NOMO-1 treated with DMSO at 0.1 percent for 48 hours (cell line): ENCODE results near the gene PRSS27.

ENCODE experiments used
- DNase-seq: peaks from one replicate; lab custom pipeline; 2025; ENCODE audit not compliant: unreplicated experiment; lab: John Stamatoyannopoulos, UW

Gene PRSS27

DNA sequence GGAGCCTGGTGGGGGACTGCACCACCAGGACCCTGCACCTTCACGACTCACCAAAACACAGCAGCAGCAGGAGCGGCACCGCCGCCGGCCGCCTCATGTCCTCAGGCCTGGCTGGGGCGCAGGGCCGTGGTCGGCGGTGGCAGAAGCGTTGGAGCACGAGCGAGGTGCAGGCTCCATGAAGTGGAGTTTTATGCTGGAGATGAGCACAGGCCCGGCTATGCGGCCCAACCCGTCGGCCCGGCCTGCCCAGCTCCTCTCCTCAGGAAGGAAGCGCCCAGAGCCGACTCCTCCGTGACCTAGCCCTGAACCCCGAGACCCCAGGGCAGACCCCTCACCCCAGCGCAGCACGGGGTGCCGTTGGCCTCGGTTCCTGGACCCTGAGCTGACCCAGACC is at the start of gene PRSS27:
Gene PRSS27, minus strand, starts transcription at position 161 of the 394 bp plus-strand sequence. Its CDS starts 64 bp downstream, at position 97.
- no peak for DNase-seq

DNA sequence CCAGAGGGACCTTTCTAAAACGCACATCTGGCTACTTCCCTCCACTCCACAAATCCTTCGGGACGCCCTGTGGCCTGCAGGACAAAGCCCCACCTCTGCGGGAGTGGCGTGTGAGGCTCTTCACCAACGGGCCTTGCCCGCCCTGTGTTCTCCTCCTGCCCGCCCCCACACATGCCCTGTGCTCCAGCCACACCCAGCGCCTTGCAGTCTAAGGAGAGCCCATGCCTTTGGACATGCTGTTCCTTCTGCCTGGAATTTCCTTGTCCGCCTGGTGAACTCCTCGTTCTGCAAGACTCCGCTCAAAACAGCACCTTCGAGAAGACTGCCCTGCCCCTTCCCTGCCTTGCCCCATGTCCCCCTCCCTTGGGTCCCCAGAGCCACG is 49.6 kb upstream of the PRSS27 start:
- no peak for DNase-seq

DNA sequence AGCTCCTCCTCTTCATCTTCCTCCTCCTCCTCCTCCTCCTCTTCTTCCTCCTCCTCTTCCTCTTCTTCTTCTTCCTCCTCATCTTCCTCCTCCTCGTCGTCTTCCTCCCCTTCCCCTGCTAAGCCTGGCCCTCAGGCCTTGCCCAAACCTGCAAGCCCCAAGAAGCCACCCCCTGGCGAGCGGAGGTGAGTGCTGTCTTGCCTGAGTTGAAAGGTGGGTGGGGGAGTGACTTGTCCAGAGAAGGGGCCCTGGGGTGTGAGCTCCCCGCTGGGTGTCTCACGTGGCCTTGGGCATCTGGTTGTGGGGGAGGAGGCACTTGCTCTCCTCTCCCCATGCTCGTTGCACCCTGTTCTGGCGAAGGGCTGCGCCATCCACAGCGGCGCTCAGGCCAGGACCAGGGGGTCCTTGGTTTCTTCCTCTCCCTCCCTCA is 49.1 kb upstream of the PRSS27 start:
- DNase-seq = no peak

DNA sequence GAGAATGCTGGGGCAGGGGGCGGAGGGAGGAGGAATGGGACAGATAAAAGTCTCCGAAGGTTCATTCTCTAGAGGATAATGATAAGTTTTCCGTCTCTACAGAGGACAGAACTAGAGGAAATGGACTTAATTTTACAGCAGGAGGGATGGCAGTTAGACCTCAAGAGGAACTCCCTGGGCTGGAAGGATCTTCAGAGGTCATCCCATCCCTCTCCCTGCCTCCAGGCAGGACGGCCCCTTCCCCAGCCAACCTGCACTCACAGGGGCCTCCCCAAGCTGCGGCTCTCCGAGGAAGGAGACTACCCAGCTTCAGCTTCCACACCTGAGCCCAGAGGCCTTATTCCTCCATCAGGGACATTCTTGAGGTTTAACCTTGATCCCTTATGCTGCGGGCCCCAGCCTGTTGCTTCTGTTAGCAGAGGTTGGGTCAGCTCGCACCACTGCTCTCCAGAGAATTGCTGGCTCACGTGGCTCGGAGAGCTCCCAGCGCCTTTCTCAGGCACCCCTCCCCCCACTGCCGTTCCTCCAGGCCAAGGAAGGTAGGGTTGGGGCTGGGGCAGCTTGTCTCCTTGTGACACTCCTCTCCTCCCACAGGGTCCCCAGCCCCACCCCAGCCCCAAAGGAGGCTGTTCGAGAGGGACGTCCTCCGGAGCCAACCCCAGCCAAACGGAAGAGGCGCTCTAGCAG is 48.5 kb upstream of the PRSS27 start:
- DNase-seq = no peak

DNA sequence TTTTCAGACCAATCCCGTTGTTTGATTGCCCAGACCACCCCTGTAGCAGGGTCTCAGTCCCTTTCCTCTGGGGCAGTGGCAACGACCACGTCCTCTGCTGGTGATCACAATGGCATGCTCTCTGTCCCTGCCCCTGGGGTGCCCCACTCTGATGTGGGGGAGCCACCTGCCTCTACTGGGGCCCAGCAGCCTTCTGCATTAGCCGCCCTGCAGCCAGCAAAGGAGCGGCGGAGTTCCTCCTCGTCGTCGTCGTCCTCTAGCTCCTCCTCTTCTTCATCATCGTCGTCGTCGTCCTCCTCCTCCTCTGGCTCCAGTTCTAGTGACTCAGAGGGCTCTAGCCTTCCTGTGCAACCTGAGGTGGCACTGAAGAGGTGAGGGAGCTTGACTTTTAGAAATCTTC is 47.9 kb upstream of the PRSS27 start:
- DNase-seq = no peak

DNA sequence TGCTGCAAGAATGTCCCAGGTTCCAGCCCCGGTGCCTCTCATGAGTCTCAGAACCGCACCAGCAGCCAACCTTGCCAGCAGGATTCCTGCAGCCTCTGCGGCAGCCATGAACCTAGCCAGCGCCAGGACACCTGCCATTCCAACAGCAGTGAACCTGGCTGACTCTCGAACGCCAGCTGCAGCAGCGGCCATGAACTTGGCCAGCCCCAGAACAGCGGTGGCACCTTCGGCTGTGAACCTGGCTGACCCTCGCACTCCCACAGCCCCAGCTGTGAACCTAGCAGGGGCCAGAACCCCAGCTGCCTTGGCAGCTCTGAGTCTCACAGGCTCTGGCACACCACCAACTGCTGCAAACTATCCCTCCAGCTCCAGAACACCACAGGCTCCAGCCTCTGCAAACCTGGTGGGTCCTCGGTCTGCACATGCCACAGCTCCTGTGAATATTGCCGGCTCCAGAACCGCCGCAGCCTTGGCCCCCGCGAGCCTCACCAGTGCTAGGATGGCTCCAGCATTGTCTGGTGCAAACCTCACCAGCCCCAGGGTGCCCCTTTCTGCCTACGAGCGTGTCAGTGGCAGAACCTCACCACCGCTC is 47.2 kb upstream of the PRSS27 start:
- DNase-seq = no peak

DNA sequence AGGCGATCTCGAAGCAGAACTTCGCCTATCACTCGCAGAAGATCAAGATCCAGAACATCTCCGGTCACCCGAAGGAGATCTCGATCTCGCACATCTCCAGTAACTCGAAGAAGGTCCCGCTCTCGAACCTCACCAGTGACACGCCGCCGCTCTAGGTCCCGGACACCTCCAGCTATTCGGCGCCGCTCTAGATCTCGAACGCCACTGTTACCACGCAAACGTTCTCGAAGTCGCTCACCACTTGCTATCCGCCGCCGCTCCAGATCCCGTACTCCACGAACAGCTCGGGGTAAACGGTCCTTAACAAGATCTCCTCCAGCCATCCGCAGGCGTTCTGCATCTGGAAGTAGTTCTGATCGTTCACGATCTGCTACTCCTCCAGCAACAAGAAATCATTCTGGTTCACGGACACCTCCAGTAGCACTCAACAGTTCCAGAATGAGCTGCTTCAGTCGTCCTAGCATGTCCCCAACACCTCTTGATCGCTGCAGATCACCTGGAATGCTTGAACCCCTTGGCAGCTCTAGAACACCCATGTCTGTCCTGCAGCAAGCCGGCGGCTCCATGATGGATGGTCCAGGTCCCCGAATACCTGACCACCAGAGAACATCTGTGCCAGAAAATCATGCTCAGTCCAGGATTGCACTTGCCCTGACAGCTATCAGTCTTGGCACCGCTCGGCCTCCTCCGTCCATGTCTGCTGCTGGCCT is 46.6 kb upstream of the PRSS27 start:
- no peak for DNase-seq

DNA sequence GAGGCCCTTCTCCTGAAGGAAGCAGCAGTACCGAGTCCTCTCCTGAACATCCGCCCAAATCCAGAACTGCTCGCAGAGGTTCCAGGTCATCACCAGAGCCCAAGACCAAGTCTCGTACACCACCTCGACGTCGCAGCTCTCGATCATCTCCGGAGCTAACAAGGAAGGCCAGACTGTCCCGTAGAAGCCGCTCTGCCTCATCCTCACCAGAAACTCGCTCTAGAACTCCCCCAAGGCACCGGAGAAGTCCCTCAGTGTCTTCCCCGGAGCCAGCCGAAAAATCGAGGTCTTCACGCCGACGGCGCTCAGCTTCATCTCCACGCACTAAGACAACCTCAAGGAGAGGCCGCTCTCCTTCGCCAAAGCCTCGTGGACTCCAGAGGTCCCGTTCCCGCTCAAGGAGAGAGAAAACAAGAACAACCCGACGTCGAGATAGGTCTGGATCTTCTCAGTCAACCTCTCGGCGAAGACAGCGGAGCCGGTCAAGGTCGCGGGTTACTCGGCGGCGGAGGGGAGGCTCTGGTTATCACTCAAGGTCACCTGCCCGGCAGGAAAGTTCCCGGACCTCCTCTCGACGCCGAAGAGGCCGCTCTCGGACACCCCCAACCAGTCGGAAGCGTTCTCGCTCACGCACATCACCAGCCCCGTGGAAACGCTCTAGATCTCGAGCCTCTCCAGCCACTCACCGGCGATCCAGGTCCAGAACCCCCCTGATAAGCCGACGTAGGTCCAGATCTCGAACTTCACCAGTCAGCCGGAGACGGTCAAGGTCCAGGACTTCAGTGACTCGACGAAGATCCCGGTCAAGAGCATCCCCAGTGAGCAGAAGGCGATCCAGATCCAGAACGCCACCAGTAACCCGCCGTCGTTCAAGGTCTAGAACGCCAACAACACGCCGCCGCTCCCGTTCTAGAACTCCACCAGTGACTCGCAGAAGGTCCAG is 45.7 kb upstream of the PRSS27 start:
- no peak for DNase-seq

DNA sequence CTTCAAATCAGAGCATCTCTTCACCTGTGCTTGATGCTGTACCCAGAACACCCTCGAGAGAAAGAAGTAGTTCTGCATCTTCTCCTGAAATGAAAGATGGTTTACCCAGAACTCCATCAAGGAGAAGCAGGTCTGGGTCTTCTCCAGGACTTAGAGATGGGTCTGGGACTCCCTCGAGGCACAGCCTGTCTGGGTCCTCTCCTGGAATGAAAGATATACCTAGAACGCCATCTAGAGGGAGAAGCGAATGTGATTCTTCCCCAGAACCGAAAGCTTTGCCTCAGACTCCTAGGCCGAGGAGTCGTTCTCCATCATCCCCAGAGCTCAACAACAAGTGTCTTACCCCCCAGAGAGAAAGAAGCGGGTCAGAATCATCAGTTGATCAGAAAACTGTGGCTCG is 44.7 kb upstream of the PRSS27 start:
- no peak for DNase-seq

DNA sequence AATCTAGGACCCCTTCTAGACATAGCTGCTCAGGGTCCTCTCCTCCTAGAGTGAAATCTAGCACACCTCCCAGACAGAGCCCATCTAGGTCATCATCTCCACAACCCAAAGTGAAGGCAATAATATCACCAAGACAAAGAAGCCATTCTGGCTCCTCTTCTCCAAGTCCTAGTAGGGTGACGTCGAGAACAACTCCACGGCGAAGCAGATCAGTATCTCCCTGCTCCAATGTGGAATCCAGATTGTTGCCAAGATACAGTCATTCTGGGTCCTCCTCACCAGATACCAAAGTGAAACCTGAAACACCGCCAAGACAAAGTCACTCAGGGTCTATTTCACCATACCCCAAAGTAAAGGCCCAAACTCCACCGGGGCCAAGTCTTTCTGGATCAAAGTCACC is 43.1 kb upstream of the PRSS27 start:
- no peak for DNase-seq

DNA sequence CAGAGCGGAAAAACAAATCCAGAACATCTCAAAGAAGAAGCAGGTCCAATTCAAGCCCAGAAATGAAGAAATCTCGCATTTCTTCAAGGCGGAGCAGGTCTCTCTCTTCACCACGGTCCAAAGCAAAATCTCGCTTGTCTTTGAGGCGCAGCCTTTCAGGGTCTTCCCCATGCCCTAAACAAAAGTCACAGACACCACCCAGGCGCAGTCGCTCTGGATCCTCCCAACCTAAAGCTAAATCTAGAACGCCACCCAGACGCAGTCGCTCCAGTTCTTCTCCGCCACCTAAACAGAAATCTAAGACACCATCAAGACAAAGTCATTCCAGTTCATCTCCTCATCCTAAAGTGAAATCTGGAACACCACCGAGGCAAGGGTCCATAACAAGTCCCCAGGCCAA is 42.7 kb upstream of the PRSS27 start:
- DNase-seq = no peak

DNA sequence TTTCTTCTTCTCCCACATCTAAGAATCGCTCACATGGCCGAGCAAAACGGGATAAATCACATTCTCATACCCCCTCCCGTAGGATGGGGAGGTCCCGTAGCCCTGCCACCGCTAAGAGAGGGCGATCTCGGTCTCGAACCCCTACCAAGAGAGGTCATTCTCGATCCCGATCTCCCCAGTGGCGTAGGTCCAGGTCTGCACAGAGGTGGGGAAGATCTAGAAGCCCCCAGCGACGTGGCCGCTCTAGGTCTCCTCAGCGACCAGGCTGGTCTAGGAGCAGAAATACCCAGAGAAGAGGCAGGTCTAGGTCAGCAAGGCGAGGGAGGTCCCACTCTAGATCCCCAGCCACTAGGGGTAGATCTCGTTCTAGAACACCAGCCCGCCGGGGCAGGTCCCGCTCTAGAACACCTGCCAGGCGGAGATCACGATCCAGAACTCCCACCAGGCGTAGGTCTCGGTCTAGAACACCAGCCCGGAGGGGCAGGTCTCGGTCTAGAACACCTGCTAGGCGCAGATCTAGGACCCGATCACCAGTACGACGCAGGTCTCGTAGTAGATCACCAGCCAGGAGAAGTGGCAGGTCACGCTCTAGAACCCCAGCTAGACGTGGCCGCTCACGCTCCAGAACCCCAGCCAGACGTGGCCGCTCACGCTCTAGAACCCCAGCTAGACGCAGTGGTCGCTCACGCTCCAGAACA is 42.0 kb upstream of the PRSS27 start:
- no peak for DNase-seq

DNA sequence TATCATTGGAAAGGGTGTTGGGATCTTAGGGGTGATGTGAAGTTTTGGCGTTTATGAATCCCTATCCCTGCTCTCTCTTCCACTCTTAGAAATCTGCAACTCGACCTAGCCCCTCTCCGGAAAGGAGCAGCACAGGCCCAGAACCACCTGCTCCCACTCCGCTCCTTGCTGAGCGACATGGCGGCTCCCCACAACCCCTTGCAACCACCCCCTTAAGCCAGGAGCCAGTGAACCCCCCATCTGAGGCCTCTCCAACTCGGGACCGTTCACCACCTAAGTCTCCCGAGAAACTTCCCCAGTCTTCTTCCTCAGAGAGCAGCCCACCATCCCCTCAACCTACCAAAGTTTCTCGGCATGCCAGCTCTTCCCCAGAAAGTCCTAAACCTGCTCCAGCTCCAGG is 41.4 kb upstream of the PRSS27 start:
- DNase-seq = no peak

DNA sequence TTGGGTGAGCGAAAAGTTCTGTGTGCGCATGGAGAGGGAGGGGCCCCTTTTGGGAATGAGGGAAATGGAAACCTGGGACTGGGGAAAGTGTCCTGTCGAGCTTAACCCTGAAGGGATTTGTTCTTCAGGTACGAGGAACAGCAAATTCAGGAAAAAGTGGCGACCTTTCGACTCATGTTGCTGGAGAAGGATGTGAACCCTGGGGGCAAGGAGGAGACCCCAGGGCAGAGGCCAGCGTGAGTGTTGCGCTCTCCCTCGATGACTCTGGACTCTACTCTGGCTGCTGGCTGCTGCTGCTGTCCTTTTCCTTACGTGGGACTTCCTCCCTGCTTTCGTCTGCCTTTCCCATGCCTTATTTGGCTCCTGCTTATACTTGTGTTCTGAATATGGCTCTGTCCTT is 37.3 kb upstream of the PRSS27 start:
- DNase-seq = no peak

DNA sequence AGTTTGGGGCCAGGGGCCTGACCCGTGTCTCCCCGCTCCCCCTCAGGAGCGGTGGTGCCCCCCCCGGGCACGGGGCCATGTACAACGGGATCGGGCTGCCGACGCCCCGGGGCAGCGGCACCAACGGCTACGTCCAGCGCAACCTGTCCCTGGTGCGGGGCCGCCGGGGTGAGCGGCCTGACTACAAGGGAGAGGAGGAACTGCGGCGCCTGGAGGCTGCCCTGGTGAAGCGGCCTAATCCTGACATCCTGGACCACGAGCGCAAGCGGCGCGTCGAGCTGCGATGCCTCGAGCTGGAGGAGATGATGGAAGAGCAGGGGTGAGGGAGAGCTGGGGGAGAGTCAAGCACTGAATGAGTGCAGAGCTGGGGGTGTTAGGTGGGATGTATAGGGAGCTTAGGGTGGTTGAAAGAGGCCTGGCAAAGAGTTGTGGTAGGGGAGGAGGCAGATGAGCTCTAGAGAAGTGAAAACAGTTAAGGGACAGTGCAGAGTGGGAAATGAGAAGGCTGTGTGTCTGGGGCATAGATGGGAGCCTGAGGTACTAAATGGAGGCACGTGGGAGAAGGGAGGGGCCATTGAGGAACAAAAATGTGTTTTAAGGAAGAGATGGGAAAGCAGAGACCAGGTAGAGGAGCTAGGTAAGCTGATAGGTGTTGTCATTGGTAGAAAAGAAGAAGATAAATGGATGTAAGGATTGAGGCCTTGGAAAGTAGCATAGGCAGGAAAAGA is 36.4 kb upstream of the PRSS27 start:
- no peak for DNase-seq

DNA sequence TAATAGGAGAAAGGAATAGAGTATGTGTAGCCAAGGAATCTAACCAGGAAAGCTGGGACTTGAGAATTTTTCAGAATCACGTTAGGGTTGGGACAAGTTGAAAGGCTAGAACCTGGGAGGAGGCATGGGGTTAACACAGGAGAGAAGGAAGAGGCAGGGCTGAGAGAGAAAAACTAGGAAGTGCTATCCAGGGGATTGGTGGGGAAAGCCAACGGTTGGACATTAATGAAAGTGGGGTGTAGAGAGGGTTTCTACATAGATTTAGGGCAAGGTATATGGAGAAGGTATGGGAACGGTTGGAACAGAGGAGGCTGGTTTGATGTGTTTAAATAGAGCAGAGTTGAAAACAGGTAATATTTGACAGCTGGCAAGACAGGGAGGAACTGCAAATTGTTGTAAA is 35.1 kb upstream of the PRSS27 start:
- no peak for DNase-seq

DNA sequence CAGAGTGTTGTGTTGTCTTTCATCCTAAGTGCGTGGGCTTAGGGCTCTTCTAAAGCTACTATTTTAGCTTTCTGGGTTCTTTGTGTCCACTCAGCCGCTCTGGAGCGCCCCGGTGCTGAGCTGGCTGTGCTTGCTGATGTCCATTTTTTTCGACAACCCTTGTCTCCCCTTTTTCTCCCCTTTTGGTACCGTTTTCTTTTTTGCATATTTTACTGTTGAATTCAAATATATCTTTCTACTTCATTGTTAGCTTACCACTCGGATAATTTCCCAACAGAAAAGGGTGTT is 33.7 kb upstream of the PRSS27 start:
- DNase-seq = no peak

DNA sequence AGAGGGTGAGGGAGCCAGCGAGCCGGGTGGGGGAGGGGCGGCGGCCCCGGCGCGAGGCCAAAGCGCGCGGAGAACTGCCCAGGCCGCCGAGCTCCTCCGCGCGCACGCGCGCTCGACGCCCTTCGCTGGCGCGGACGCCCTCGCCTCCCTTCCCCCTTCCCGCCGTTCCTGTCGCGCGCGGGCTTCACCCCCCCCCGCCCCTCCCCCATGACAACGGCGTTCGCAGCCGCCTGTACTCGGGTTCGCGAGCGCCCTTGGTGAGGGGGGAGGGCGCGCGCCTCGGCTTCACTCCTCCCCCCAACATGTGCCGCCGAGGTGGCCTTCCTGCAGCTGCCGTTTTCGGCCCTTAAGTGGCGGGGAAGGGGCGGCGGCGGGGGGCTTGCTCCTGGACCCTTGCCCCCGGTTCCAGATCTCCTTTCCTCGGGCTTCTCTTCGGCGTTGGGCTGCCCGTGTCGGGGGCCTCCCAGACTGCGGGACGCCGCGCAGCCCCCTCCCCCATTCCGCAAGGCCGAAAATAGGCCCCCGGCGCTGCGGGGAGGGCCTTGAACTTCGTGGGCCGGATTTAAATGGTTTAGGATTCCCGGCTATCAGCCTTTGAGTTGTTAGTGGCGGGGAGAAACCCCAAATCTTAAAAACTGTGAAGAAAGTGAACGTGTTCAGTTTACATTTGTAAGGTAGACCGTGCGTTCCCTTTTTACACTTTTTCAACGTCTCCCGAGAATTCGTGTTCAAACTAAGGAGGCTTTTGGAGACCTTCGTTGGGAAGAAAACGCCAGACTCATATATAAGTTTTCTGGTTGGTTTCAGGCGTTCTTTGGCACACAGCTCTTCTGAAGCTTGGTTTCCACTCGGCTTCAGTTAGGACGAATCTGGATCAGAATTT is 33.1 kb upstream of the PRSS27 start:
- DNase-seq = peak; percentile 62
